Liver (tissue), 9 donors: Measurements from ENCODE around the gene GALK1. TPM values are rescaled to one million over a fixed set of nuclear protein-coding genes. Genes with fewer than 3 reads are reported as not detected.

ENCODE experiments used
- DNase-seq: peaks from one replicate; pipeline ENCODE4 v3.0.0-alpha.2; 2017; ENCODE audit warnings: low spot score
- H3K27ac ChIP-seq, 2 donors: one replicate each; pipeline ENCODE4 v1.7.0; 2013; ENCODE audit warnings: inconsistent platforms in 2 of 2, low read length in 2 of 2, control low read depth in 1 of 2, low read depth in 1 of 2, mild to moderate bottlenecking in 1 of 2
- H3K27me3 ChIP-seq, 4 donors: one replicate each; pipeline versions ENCODE4 v1.6.1 to v1.7.0; 2013; ENCODE audit warnings: low read length in 3 of 4, inconsistent platforms in 1 of 4, mild to moderate bottlenecking in 1 of 4, moderate library complexity in 1 of 4; ENCODE audit not compliant: control insufficient read depth in 4 of 4, insufficient read depth in 4 of 4
- H3K36me3 ChIP-seq, 4 donors: one replicate each; pipeline versions ENCODE4 v1.6.1 to v1.7.0; 2013; ENCODE audit warnings: low read length in 3 of 4, mild to moderate bottlenecking in 3 of 4, low read depth in 1 of 4, moderate library complexity in 1 of 4; ENCODE audit not compliant: control insufficient read depth in 4 of 4, insufficient read depth in 3 of 4
- H3K4me1 ChIP-seq, 4 donors: one replicate each; pipeline versions ENCODE4 v1.6.1 to v1.7.0; 2013; ENCODE audit warnings: low read length in 3 of 4, mild to moderate bottlenecking in 3 of 4, moderate library complexity in 1 of 4; ENCODE audit not compliant: control insufficient read depth in 4 of 4, insufficient read depth in 4 of 4
- H3K4me3 ChIP-seq, 3 donors: one replicate each; pipeline versions ENCODE4 v1.6.1 to v1.7.0; 2013; ENCODE audit warnings: low read length in 3 of 3, control low read depth in 1 of 3, low read depth in 1 of 3, mild to moderate bottlenecking in 1 of 3
- H3K9ac ChIP-seq, 2 donors: one replicate each; pipeline ENCODE4 v1.7.0; 2013; ENCODE audit warnings: low read length in 2 of 2, mild to moderate bottlenecking in 2 of 2, moderate library complexity in 2 of 2, control low read depth in 1 of 2, low read depth in 1 of 2
- H3K9me3 ChIP-seq, 4 donors: one replicate each; pipeline versions ENCODE4 v1.6.1 to v1.7.0; 2013; ENCODE audit warnings: low read length in 3 of 4; ENCODE audit not compliant: control insufficient read depth in 4 of 4
- EGR1 ChIP-seq, 2 donors: IDR thresholded peaks; 2 replicates each; pipeline ENCODE4 v1.6.1; 2016 to 2018; ENCODE audit warnings: antibody characterized with exemption in 2 of 2, low read depth in 2 of 2
- FOXA1 ChIP-seq: IDR thresholded peaks from 2 replicates; pipeline ENCODE4 v1.6.1; 2016; ENCODE audit warnings: antibody characterized with exemption
- FOXA2 ChIP-seq: IDR thresholded peaks from 2 replicates; pipeline ENCODE4 v1.6.1; 2016; ENCODE audit warnings: antibody characterized with exemption
- GABPA ChIP-seq, 2 donors: IDR thresholded peaks in 1 of 2; conservative IDR thresholded peaks in 1 of 2; 2 replicates each; pipeline ENCODE4 v1.6.1; 2016; ENCODE audit warnings: antibody characterized with exemption in 2 of 2, mild to moderate bottlenecking in 1 of 2, moderate library complexity in 1 of 2
- HNF4A ChIP-seq, 2 donors: conservative IDR thresholded peaks; 2 replicates each; pipeline ENCODE4 v1.6.1; 2016; ENCODE audit warnings: antibody characterized with exemption in 2 of 2, mild to moderate bottlenecking in 2 of 2
- JUND ChIP-seq, 2 donors: IDR thresholded peaks; 2 replicates each; pipeline ENCODE4 v1.6.1; 2016; ENCODE audit warnings: antibody characterized with exemption in 2 of 2
- NR2F2 ChIP-seq: IDR thresholded peaks from 2 replicates; pipeline ENCODE4 v1.6.1; 2016; ENCODE audit warnings: antibody characterized with exemption
- RAD21 ChIP-seq, 2 donors: IDR thresholded peaks; 2 replicates each; pipeline ENCODE4 v1.6.1; 2016; ENCODE audit warnings: antibody characterized with exemption in 2 of 2, mild to moderate bottlenecking in 2 of 2
- SP1 ChIP-seq: IDR thresholded peaks from 2 replicates; pipeline ENCODE4 v1.6.1; 2018; ENCODE audit warnings: antibody characterized with exemption, mild to moderate bottlenecking
- TAF1 ChIP-seq: conservative IDR thresholded peaks from 2 replicates; pipeline ENCODE4 v1.6.1; 2016; ENCODE audit warnings: antibody characterized with exemption, mild to moderate bottlenecking
- YY1 ChIP-seq: IDR thresholded peaks from 2 replicates; pipeline ENCODE4 v1.6.1; 2016; ENCODE audit warnings: antibody characterized with exemption, mild to moderate bottlenecking
- WGBS: extraction: QIAGEN DNeasy Blood & Tissue Kit; methylation state at CpG from one replicate; pipeline ENCODE4 v1.1.7; 2013; 5-methylcytosine and 5-hydroxymethylcytosine counted together
- polyA plus RNA-seq, 2 donors: library from polyadenylated mRNA; stranded (reverse) in 1 of 2; unstranded in 1 of 2; fragments of 200-250 nt in 1 of 2; fragments of >200 nt in 1 of 2; fragmentation: Nextera tagmentation in 1 of 2; extraction: Ambion mirVana in 1 of 2; gene quantifications; one replicate each; pipeline versions ENCODE4 v1.2.1 to v1.2.3, GENCODE V29; 2013 to 2015
- total RNA-seq, 2 donors: library from RNA; depleted of rRNA; stranded (reverse); fragments of >200 nt; gene quantifications; one replicate each; pipeline ENCODE4 v1.2.3, GENCODE V29; 2014
- TF ChIP-seq, protein P1 (sequence below): IDR thresholded peaks from 2 replicates; pipeline ENCODE4 v1.6.1; 2016; ENCODE audit warnings: antibody characterized with exemption
- TF ChIP-seq, protein P2 (sequence below): fragments of 150-350 bp; IDR thresholded peaks from 2 replicates; pipeline ENCODE4 v1.5.1; 2017; ENCODE audit warnings: improper control_type of control experiment, low read depth, low read length; ENCODE audit not compliant: missing input control
- TF ChIP-seq, protein P3 (sequence below): IDR thresholded peaks from 2 replicates; pipeline ENCODE4 v1.6.1; 2016; ENCODE audit warnings: antibody characterized with exemption, mild to moderate bottlenecking
- TF ChIP-seq, protein P4 (sequence below): IDR thresholded peaks from 2 replicates; pipeline ENCODE4 v1.6.1; 2016; ENCODE audit warnings: antibody characterized with exemption
- donor health status: healthy.
- donor health status: healthy.
- donor health status: healthy.
- donor health status: healthy.
- donor health status: healthy.

GALK1 gene
- total and polyA plus RNA-seq, 4 donors, result 59.0 to 230 (median 95.9) TPM

DNA sequence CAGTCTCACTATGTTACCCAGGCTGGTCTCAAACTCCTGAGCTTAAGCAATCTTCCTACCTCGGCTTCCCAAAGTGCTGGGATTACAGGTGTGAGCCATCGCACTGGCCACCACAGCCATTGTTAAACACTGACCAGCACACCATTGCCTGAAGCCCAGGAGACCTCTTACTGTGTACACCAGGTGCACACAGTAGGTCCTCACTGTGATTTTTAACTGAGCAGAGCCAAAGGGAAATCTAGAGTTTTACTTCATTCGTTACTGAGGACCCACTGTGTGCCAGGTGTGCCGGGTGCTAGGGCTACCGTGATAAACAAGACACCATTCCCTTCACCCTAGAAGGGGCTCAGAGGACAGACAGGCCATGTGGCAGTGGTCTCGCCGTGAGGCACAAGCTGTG, 39.5 kb downstream of the GALK1 start:
- 90% methylated on average over 7 of the region's 7 CpGs for WGBS
- Histone ChIP-seq H3K4me1 (peaks cover 0 to 6% (median 5%) of the 10 kb centered on the region in 4 donors), H3K4me3 (no peak overlapping the region), H3K9me3 (no peaks in the 10 kb centered on the region), H3K27ac (no peak overlapping the region), H3K27me3 (no peaks in the 10 kb centered on the region), H3K9ac (no peak overlapping the region), H3K36me3 (no peaks in the 10 kb centered on the region)
- no peak for DNase-seq
- TF ChIP-seq GABPA (IDR thresholded peaks at IDR 0.05 in 1 of 2, conservative IDR thresholded peaks at IDR 0.05 in 1 of 2), result no peak
- TF ChIP-seq, protein P1, sequence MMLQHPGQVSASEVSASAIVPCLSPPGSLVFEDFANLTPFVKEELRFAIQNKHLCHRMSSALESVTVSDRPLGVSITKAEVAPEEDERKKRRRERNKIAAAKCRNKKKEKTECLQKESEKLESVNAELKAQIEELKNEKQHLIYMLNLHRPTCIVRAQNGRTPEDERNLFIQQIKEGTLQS, result no peak
- TF ChIP-seq RAD21 (IDR thresholded peaks at IDR 0.05), result no peak
- no peak for TF ChIP-seq FOXA2
- TF ChIP-seq, protein P2, sequence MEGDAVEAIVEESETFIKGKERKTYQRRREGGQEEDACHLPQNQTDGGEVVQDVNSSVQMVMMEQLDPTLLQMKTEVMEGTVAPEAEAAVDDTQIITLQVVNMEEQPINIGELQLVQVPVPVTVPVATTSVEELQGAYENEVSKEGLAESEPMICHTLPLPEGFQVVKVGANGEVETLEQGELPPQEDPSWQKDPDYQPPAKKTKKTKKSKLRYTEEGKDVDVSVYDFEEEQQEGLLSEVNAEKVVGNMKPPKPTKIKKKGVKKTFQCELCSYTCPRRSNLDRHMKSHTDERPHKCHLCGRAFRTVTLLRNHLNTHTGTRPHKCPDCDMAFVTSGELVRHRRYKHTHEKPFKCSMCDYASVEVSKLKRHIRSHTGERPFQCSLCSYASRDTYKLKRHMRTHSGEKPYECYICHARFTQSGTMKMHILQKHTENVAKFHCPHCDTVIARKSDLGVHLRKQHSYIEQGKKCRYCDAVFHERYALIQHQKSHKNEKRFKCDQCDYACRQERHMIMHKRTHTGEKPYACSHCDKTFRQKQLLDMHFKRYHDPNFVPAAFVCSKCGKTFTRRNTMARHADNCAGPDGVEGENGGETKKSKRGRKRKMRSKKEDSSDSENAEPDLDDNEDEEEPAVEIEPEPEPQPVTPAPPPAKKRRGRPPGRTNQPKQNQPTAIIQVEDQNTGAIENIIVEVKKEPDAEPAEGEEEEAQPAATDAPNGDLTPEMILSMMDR, result no peak
- no peak for TF ChIP-seq YY1
- TF ChIP-seq NR2F2, result no peak
- TF ChIP-seq EGR1 (IDR thresholded peaks at IDR 0.05; ENCODE audit: low read depth in 2 of 2), result no peak
- TF ChIP-seq JUND (IDR thresholded peaks at IDR 0.05), result no peak
- TF ChIP-seq FOXA1, result no peak
- TF ChIP-seq, protein P3, sequence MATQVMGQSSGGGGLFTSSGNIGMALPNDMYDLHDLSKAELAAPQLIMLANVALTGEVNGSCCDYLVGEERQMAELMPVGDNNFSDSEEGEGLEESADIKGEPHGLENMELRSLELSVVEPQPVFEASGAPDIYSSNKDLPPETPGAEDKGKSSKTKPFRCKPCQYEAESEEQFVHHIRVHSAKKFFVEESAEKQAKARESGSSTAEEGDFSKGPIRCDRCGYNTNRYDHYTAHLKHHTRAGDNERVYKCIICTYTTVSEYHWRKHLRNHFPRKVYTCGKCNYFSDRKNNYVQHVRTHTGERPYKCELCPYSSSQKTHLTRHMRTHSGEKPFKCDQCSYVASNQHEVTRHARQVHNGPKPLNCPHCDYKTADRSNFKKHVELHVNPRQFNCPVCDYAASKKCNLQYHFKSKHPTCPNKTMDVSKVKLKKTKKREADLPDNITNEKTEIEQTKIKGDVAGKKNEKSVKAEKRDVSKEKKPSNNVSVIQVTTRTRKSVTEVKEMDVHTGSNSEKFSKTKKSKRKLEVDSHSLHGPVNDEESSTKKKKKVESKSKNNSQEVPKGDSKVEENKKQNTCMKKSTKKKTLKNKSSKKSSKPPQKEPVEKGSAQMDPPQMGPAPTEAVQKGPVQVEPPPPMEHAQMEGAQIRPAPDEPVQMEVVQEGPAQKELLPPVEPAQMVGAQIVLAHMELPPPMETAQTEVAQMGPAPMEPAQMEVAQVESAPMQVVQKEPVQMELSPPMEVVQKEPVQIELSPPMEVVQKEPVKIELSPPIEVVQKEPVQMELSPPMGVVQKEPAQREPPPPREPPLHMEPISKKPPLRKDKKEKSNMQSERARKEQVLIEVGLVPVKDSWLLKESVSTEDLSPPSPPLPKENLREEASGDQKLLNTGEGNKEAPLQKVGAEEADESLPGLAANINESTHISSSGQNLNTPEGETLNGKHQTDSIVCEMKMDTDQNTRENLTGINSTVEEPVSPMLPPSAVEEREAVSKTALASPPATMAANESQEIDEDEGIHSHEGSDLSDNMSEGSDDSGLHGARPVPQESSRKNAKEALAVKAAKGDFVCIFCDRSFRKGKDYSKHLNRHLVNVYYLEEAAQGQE, result no peak
- no peak for TF ChIP-seq HNF4A (conservative IDR thresholded peaks at IDR 0.05)
- TF ChIP-seq, protein P4, sequence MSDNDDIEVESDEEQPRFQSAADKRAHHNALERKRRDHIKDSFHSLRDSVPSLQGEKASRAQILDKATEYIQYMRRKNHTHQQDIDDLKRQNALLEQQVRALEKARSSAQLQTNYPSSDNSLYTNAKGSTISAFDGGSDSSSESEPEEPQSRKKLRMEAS, result no peak
- TF ChIP-seq TAF1, result no peak
- no peak for TF ChIP-seq SP1

DNA sequence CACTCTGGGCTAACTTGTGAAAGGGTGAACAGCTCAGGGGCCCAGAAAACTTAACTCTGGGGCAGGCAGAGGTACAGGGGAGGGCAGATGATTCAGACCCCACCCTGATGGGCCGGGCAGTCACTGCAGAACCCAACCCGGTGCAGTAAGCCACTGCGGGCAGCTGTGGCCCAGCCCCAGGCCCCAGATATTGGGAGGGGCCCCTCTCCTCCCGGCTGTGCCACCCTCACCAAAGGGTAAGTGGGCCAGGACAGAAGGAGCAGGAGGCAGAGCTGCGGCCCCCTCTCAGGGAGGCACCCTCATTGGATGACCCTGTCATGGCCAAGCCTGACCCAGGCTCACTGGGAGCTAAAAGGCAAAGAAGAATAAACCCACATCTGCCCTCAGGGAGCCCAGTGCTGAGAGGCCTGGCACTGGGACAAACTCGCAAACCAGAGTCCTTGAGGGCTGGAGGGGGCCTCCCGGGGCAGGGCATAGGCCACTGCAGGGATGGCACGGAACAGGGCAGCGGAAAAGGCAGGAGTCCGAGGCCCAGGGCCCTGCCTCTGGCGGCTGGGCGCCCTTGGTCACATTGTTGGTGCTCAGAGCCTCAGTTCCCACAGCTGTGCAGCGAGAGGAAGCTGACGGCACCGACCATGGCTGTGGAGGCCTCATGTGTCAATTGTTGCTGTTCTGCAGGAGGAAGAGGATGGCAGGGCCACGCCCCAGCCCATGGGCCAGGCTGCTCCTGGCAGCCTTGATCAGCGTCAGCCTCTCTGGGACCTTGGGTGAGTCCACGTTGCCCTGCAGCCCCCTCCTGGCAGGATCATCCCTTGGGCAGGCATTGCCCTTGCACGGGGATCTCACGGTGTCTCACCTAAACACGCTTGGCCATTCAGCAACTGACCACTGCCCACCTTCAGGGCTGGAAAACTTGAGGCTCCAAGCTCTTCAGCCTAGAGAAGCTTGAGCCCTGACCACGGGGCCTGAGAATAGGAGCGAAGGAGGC, 40.7 kb downstream of the GALK1 start:
- TF ChIP-seq, protein P4, result no peak
- TF ChIP-seq, protein P2, result no peak
- H3K9ac ChIP-seq, result no peak overlapping the region
- H3K27me3 ChIP-seq, result peaks cover 0 to 5% (median 0%) of the 10 kb centered on the region in 4 donors
- no peaks in the 10 kb centered on the region for H3K9me3 ChIP-seq
- no peak overlapping the region for H3K4me3 ChIP-seq
- no peaks in the 10 kb centered on the region for H3K36me3 ChIP-seq
- 85% methylated on average over 23 of the region's 23 CpGs for WGBS
- peaks cover 0 to 6% (median 5%) of the 10 kb centered on the region in 4 donors for H3K4me1 ChIP-seq
- no peak for DNase-seq
- H3K27ac ChIP-seq, result no peak overlapping the region
